Thoracic aorta (tissue), 2 donors: ENCODE results near the gene ATF7. TPM values are rescaled to one million over a fixed set of nuclear protein-coding genes. Genes with fewer than 3 reads are reported as not detected.
A peak's percentile ranks its signal among the peaks of the same experiment; 100 is the strongest.
"Not testable (repeated sequence)": the region's sequence is repeated elsewhere in the genome, so short reads cannot be mapped to it uniquely, and the experiment has no call there.

ENCODE experiments used
- ATAC-seq: fragments of 150-250 bp; one replicate; pipeline ENCODE4 v1.8.0; 2017; ENCODE audit warnings: low read depth; ENCODE audit not compliant: insufficient number of reproducible peaks, low FRiP score
- DNase-seq: peaks from one replicate; pipeline ENCODE4 v3.0.0-alpha.2; 2020; ENCODE audit warnings: low spot score
- H3K27ac ChIP-seq, 2 donors: fragments of 200-600 bp; sonication (generic); 1 replicate in 1 of 2; 2 replicates in 1 of 2; pipeline ENCODE4 v1.5.1; 2016; ENCODE audit warnings: mild to moderate bottlenecking in 2 of 2, moderate library complexity in 2 of 2
- H3K27me3 ChIP-seq: fragments of 200-600 bp; sonication (generic); replicated peaks from 2 replicates; pipeline ENCODE4 v1.6.0; 2016; ENCODE audit warnings: mild to moderate bottlenecking; ENCODE audit not compliant: insufficient read depth
- H3K36me3 ChIP-seq: fragments of 200-600 bp; sonication (generic); one replicate; pipeline ENCODE4 v1.5.1; 2016
- H3K4me1 ChIP-seq, 2 donors: fragments of 200-600 bp; sonication (generic); 1 replicate in 1 of 2; 2 replicates in 1 of 2; pipeline versions ENCODE4 v1.5.1 to v1.6.0; 2016; ENCODE audit warnings: low read depth in 2 of 2, mild to moderate bottlenecking in 1 of 2; ENCODE audit not compliant: control insufficient read depth in 1 of 2
- H3K4me3 ChIP-seq: fragments of 200-600 bp; sonication (generic); 2 replicates; pipeline ENCODE4 v1.5.1; 2016; ENCODE audit warnings: mild to moderate bottlenecking
- H3K9me3 ChIP-seq: fragments of 200-600 bp; sonication (generic); 2 replicates; pipeline ENCODE4 v1.5.1; 2016
- CTCF ChIP-seq: fragments of 200-600 bp; sonication (generic); IDR thresholded peaks from one replicate; pipeline ENCODE4 v1.5.1; 2019; ENCODE audit warnings: antibody characterized with exemption
- total RNA-seq, 2 donors: library from RNA; depleted of rRNA; stranded (reverse); fragments of >200 nt; gene quantifications; one replicate each; pipeline versions ENCODE4 v1.1.0 to v1.2.3, GENCODE V29; 2016

Gene ATF7
- total RNA-seq, 2 donors from 2014 or later, result 24.4 to 82.1 TPM

DNA sequence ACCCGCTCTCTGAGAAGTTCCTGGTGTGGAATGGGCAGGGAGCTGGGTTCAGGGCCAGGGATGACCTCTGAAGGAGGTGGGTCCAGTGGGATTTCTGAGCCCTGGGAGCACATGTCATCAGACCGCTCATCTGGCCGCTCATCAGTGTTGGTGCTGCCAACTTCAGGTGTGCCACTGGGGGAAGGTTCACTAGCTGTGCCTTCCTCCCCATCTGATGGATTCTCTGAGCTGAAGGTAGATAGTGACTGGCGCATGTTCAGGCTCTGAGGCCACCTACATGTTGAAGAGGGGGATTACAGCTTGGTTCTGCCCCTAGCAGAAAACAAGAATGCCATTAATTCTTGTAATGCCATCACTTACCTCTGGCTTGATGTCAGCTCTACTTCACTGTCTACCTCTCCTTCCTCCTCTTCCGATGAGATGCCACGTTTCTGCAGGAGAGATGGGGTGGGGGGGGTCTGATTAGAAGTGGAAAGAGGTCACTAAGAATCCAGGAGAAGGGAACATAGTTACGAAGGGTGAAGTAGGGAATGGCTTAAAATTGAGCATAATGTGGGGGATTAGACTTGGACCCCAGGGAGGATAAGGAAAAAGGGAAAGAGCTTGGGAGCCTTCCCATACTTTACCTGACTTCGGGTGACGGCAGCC is 144.1 kb downstream of the ATF7 start:
- H3K4me1 ChIP-seq, result peaks cover 0 to 12% of the 10 kb centered on the region in 2 donors
- no peak for TF ChIP-seq CTCF
- no peaks in the 10 kb centered on the region for H3K9me3 ChIP-seq
- peaks cover 78% of the 10 kb centered on the region for H3K36me3 ChIP-seq
- no peak for DNase-seq
- no peak for ATAC-seq
- H3K4me3 ChIP-seq, result no peak overlapping the region
- no peaks in the 10 kb centered on the region for H3K27me3 ChIP-seq
- H3K27ac ChIP-seq, result peak overlapping the region; percentile 23 to 42

- H3K9me3 ChIP-seq, ATAC-seq, H3K27me3 ChIP-seq, DNase-seq, H3K4me3 ChIP-seq: not testable (repeated sequence)
- peaks cover 83% of the 10 kb centered on the region for H3K36me3 ChIP-seq
- H3K4me1 ChIP-seq, result peaks cover 0 to 12% of the 10 kb centered on the region in 2 donors
- H3K27ac ChIP-seq, result peak overlapping the region in 1 of 2 donors; percentile 23
These were observed 144.7 kb downstream of the ATF7 start for GRCh38 chr12:53481458-53481857.

DNA sequence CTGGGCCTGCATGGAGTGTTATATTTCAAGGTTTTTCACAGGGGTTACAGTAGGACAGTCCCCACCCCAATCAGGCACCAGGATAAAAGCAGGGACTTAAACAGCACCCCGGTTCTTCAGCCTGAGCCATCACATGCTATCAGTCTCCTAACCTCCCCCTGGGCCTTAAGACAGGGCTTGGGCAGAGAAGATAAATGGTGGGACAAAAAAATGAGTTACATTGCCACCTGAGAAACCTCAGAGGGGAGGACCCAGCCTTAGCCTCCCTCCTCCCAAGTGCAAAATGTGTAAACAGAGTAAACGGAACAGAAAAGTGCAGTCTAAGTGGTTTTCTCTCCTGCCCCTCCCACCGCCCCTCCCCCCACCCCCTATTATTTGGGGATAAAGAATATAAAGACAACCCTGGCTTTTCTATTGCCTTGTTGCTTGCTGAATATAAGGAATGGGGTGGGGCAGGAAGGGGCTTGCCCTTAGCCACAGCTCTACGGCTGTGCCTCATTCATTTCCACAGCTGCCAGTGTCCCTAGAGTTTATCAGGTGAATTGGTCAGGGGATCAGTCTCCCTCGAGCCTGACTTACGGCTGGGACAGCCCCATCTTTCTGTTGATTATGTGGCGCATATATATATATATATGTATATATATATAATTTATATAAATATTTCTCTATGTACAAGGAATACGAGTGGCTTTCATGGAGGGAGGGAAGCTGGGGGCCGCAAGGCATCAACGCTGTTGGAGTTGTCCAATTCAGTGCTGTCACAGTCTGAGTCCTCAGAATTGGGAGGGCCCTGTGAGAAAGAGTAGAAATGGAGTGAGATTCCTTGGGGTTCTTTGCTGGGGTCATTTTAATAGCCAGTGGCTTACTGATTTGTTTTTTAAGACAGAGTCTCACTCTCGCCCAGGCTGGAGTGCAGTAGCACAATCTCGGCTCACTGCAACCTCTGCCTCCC is 145.4 kb downstream of the ATF7 start:
- TF ChIP-seq CTCF, result no peak
- Histone ChIP-seq H3K36me3 (peaks cover 83% of the 10 kb centered on the region), H3K4me1 (peaks cover 0 to 12% of the 10 kb centered on the region in 2 donors), H3K4me3 (no peak overlapping the region), H3K27ac (peak overlapping the region in 1 of 2 donors; percentile 23), H3K27me3 (no peaks in the 10 kb centered on the region), H3K9me3 (no peaks in the 10 kb centered on the region)
- DNase-seq (no peak), ATAC-seq (no peak)

DNA sequence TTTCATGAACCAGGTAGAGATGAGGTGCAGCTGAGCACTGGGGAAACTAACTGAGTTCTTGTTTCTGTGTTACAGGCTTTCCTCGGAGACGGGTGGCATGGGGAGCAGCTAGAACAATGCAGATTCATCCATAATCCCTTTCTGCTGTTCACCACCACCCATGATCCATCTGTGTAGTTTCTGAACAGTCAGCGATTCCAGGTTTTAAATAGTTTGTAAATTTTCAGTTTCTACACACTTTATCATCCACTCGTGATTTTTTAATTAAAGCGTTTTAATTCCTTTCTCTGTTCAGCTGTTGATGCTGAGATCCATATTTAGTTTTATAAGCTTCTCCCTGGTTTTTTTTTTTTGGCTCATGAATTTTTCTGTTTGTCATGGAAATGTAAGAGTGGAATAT is 146.9 kb downstream of the ATF7 start:
- no peaks in the 10 kb centered on the region for H3K27me3 ChIP-seq
- ATAC-seq, result no peak
- H3K27ac ChIP-seq, result peak overlapping the region in 1 of 2 donors; percentile 23
- peaks cover 88% of the 10 kb centered on the region for H3K36me3 ChIP-seq
- H3K4me3 ChIP-seq, result no peak overlapping the region
- H3K9me3 ChIP-seq, result no peaks in the 10 kb centered on the region
- no peak for TF ChIP-seq CTCF
- no peak for DNase-seq
- peaks cover 5 to 22% of the 10 kb centered on the region in 2 donors for H3K4me1 ChIP-seq

DNA sequence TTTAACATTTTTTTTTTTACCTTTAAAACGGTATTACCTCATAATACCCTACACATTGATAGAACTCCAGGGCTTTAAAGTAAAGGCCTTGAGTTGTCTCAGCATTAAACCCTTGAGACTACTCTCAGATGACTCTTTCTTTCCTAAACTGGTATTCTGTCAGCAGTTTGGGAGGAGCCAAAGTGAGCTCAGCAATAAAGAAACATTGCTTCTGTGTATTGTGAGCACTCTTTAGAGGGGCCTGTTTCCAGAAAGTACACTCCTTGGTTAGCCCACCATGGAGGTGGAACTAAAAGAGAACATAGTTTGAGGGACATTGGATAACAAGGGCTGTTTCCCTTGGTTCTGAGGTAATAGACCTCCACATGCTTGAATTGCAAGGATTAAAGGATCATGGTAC is 147.3 kb downstream of the ATF7 start:
- Histone ChIP-seq H3K9me3 (no peaks in the 10 kb centered on the region), H3K36me3 (peaks cover 88% of the 10 kb centered on the region), H3K4me3 (no peak overlapping the region), H3K27me3 (no peaks in the 10 kb centered on the region), H3K4me1 (peaks cover 7 to 27% of the 10 kb centered on the region in 2 donors), H3K27ac (peak overlapping the region; percentile 18 to 23)
- DNase-seq, result no peak
- TF ChIP-seq CTCF, result no peak
- ATAC-seq, result no peak
